Keratinocyte (primary cell): ENCODE data around the gene TAMALIN. TPM values are rescaled to one million over a fixed set of nuclear protein-coding genes. Genes with fewer than 3 reads are reported as not detected.
A peak's percentile ranks its signal among the peaks of the same experiment; 100 is the strongest.

Experiments
- DNase-seq: peaks from one replicate; pipeline ENCODE4 v3.0.0-alpha.2; 2011; ENCODE audit warnings: low read depth, missing footprints, low spot score
- FAIRE-seq: peaks from 2 replicates; lab custom pipeline; 2011; peaks lifted over from hg19 to GRCh38; lab: Jason Lieb, UNC
- H2AFZ ChIP-seq: 2 replicates; pipeline ENCODE4 v1.6.0; 2012; ENCODE audit warnings: low read length, control low read depth, inconsistent platforms; ENCODE audit not compliant: control insufficient read depth
- H3K27ac ChIP-seq: 2 replicates; pipeline ENCODE4 v1.5.1; 2011; ENCODE audit warnings: low read length; ENCODE audit not compliant: control insufficient read depth, insufficient read depth
- H3K27me3 ChIP-seq: 3 replicates; pipeline ENCODE4 v1.6.0; 2011; ENCODE audit warnings: low read length; ENCODE audit not compliant: control insufficient read depth, insufficient read depth; ENCODE audit errors: extremely low read depth
- H3K36me3 ChIP-seq, 2 experiments: 2 replicates in 1 of 2; 3 replicates in 1 of 2; pipeline ENCODE4 v1.5.1; 2011; ENCODE audit warnings: low read length in 2 of 2, mild to moderate bottlenecking in 1 of 2; ENCODE audit not compliant: control insufficient read depth in 2 of 2, insufficient read depth in 2 of 2; ENCODE audit errors: extremely low read depth in 1 of 2
- H3K4me1 ChIP-seq: 3 replicates; pipeline ENCODE4 v1.5.1; 2011; ENCODE audit warnings: low read length; ENCODE audit not compliant: control insufficient read depth, insufficient read depth; ENCODE audit errors: extremely low read depth
- H3K4me2 ChIP-seq: 3 replicates; pipeline ENCODE4 v1.6.0; 2011; ENCODE audit warnings: low read depth, low read length; ENCODE audit not compliant: control insufficient read depth, insufficient read depth; ENCODE audit errors: extremely low read depth
- H3K4me3 ChIP-seq, 3 experiments: fragments of 200-600 bp in 1 of 3; sonication (generic) in 1 of 3; 2 replicates in 2 of 3; 3 replicates in 1 of 3; pipeline ENCODE4 v1.5.1; 2011 to 2016; ENCODE audit warnings: low read length in 3 of 3, mild to moderate bottlenecking in 3 of 3, control low read depth in 2 of 3, inconsistent platforms in 1 of 3, low read depth in 1 of 3, mixed read lengths in 1 of 3, mixed run types in 1 of 3, moderate library complexity in 1 of 3; ENCODE audit not compliant: control insufficient read depth in 2 of 3, insufficient read depth in 2 of 3; ENCODE audit errors: extremely low read depth in 1 of 3
- H3K79me2 ChIP-seq: 2 replicates; pipeline ENCODE4 v1.6.0; 2012; ENCODE audit warnings: low read length; ENCODE audit not compliant: control insufficient read depth, insufficient read depth
- H3K9ac ChIP-seq: 3 replicates; pipeline ENCODE4 v1.6.0; 2011; ENCODE audit warnings: low read length; ENCODE audit not compliant: control insufficient read depth, insufficient read depth; ENCODE audit errors: extremely low read depth
- H3K9me1 ChIP-seq: 3 replicates; pipeline ENCODE4 v1.6.0; 2011; ENCODE audit warnings: low read length; ENCODE audit not compliant: control insufficient read depth, insufficient read depth; ENCODE audit errors: extremely low read depth
- H3K9me3 ChIP-seq: 2 replicates; pipeline ENCODE4 v1.5.1; 2012; ENCODE audit warnings: low read depth, low read length; ENCODE audit not compliant: control insufficient read depth
- H4K20me1 ChIP-seq: 3 replicates; pipeline ENCODE4 v1.6.0; 2011; ENCODE audit warnings: low read length; ENCODE audit not compliant: control insufficient read depth, insufficient read depth; ENCODE audit errors: extremely low read depth
- EZH2 ChIP-seq: IDR thresholded peaks from one replicate; pipeline ENCODE4 v1.6.1; 2012; ENCODE audit warnings: inconsistent platforms, mild to moderate bottlenecking, low read length, moderate library complexity
- dilution Hi-C: fragments of 300-500 bp; cut with MboI; formaldehyde crosslinking; loops from one replicate; pipeline ENCODE4 v1.7.0; 2020; ENCODE audit warnings: low sequenced_read_pairs; ENCODE audit not compliant: extremely low pct_ligation_motif_present
- polyA plus RNA-seq, 5 experiments: library from polyadenylated mRNA; depleted of rRNA in 3 of 5; stranded (reverse) in 3 of 5; stranded (forward) in 1 of 5; unstranded in 1 of 5; fragments of >200 nt; gene quantifications; 1 replicate in 1 of 5; 2 replicates in 3 of 5; 3 replicates in 1 of 5; pipeline versions ENCODE4 v1.2.1 to v1.2.3, GENCODE V29; 2011 to 2012; ENCODE audit warnings: missing spikeins in 2 of 5, low read depth in 1 of 5, low replicate concordance in 1 of 5
- TF ChIP-seq, protein P1 (sequence below), 3 experiments: IDR thresholded peaks in 1 of 3; conservative IDR thresholded peaks in 1 of 3; optimal IDR thresholded peaks in 1 of 3; 2 replicates in 2 of 3; 3 replicates in 1 of 3; pipeline versions ENCODE3 to v1.5.1; 2011; ENCODE audit warnings: low read length in 3 of 3, mild to moderate bottlenecking in 3 of 3, moderate library complexity in 2 of 3, control low read depth in 1 of 3, inconsistent platforms in 1 of 3; ENCODE audit not compliant: insufficient read depth in 2 of 3; ENCODE audit errors: extremely low read depth in 1 of 3

Gene TAMALIN
- polyA plus RNA-seq, 1 donor (not counting 4 experiments of a cell fraction or from before 2014, with no cell fraction given) = 0.54 TPM

DNA sequence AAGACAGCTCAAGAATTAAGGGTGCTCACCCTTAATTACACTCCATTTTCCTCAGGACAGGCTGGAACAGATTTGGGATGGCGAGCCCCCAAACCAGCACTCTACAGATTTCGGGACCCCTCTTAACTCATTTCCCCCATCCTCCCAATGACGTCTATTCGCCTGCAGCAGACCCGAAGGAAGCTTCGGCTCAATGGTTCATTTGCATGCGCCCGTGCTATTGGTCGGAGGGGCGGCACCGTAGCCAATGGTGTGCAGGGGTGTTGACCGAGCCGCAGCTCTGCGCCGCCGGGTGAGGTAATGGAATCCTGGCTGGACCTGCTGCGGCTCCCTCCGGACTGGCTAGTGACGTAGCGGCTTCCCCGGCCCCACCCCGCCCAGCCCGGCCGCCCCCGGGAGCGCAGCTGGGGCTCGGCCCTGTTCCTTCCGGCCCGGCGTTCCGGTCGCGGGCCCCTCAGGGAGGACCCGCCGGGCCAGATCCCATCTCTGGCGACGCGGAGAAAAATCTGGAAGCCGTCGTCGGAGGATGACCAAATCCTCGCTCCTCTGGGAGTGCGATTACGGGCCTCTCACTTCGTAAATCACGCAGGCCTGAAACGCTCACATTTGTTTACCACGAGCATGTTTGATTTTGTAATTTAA, 26.2 kb downstream of the TAMALIN start:
- H2AFZ ChIP-seq = peak overlapping the region; percentile 83
- TF ChIP-seq, protein P1, sequence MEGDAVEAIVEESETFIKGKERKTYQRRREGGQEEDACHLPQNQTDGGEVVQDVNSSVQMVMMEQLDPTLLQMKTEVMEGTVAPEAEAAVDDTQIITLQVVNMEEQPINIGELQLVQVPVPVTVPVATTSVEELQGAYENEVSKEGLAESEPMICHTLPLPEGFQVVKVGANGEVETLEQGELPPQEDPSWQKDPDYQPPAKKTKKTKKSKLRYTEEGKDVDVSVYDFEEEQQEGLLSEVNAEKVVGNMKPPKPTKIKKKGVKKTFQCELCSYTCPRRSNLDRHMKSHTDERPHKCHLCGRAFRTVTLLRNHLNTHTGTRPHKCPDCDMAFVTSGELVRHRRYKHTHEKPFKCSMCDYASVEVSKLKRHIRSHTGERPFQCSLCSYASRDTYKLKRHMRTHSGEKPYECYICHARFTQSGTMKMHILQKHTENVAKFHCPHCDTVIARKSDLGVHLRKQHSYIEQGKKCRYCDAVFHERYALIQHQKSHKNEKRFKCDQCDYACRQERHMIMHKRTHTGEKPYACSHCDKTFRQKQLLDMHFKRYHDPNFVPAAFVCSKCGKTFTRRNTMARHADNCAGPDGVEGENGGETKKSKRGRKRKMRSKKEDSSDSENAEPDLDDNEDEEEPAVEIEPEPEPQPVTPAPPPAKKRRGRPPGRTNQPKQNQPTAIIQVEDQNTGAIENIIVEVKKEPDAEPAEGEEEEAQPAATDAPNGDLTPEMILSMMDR (optimal IDR thresholded peaks at IDR 0.05 in 1 of 3, IDR thresholded peaks at IDR 0.05 in 1 of 3, conservative IDR thresholded peaks at IDR 0.05 in 1 of 3; ENCODE audit: extremely low read depth in 1 of 3, insufficient read depth in 2 of 3, low read length in 3 of 3) = no peak
- TF ChIP-seq EZH2 = no peak
- H3K4me1 ChIP-seq = peaks cover 22% of the 10 kb centered on the region
- H3K4me2 ChIP-seq = peak overlapping the region; percentile 97
- H3K27me3 ChIP-seq = peaks cover 13% of the 10 kb centered on the region
- peak; percentile 73 for FAIRE-seq
- no peaks in the 10 kb centered on the region for H3K9me3 ChIP-seq
- peak overlapping the region; percentile 19 to 66 (median 41) for H3K4me3 ChIP-seq
- H3K9me1 ChIP-seq = no peaks in the 10 kb centered on the region
- H3K79me2 ChIP-seq = no peaks in the 10 kb centered on the region
- dilution Hi-C loops = no loop called here
- H4K20me1 ChIP-seq = no peaks in the 10 kb centered on the region
- no peaks in the 10 kb centered on the region for H3K36me3 ChIP-seq
- peak overlapping the region; percentile 78 for H3K27ac ChIP-seq
- DNase-seq = no peak
- H3K9ac ChIP-seq = peak overlapping the region; percentile 80

DNA sequence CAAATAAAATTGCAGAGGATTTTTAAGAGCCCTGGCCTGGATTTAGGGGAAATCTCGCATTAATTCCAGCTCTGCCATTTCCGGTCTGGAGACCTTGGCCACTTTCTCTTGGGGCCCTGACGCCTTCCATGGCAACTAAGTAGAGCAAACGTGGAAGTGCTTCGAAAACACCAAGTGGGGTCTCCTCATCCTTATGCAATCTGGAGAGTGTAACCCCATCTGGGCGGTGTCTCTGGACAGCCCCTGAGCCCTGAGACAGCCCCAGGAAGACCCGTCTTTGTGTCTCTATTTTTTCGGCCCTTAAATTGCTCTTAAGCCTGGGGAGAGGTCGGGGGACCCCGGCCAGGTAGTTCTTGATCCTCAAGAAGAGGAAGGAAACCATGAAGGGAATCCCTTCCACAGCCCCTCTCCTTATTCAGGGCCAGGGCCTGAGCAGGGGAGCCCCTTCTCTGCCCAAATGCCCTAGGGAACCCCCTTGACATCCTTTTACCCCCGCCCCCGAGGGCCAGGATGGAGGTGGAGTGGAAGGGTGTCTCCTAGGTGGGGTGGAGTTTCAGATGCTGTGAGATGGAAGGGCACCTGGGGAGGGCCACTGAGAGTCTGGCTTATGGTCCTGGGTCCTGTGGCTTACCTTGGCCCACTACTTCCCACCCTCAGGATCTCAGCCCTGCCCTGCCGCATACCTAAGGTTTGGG, 26.8 kb downstream of the TAMALIN start:
- Histone ChIP-seq H3K4me1 (peaks cover 22% of the 10 kb centered on the region), H3K27ac (peak overlapping the region; percentile 78), H3K4me3 (peak overlapping the region; percentile 19 to 66 (median 38)), H2AFZ (peak overlapping the region; percentile 70), H3K27me3 (peaks cover 13% of the 10 kb centered on the region), H3K9me1 (no peaks in the 10 kb centered on the region), H3K36me3 (no peaks in the 10 kb centered on the region), H3K79me2 (no peaks in the 10 kb centered on the region), H3K9me3 (no peaks in the 10 kb centered on the region), H3K4me2 (peak overlapping the region; percentile 97), H3K9ac (peak overlapping the region; percentile 80), H4K20me1 (no peaks in the 10 kb centered on the region)
- TF ChIP-seq, protein P1 (optimal IDR thresholded peaks at IDR 0.05 in 1 of 3, IDR thresholded peaks at IDR 0.05 in 1 of 3, conservative IDR thresholded peaks at IDR 0.05 in 1 of 3; ENCODE audit: extremely low read depth in 1 of 3, insufficient read depth in 2 of 3, low read length in 3 of 3) = no peak
- no peak for TF ChIP-seq EZH2
- FAIRE-seq (no peak), DNase-seq (no peak)
- dilution Hi-C loops = no loop called here
